NB4 (cell line): ENCODE data around the gene AGFG1.

Source experiments
- DNase-seq: peaks from one replicate; pipeline ENCODE4 v3.0.0; 2010; ENCODE audit warnings: low read depth
- H3K4me3 ChIP-seq: one replicate; pipeline ENCODE4 v1.5.1; 2011; ENCODE audit warnings: mild to moderate bottlenecking, low read depth, low read length, moderate library complexity
- MYC ChIP-seq: IDR thresholded peaks from 2 replicates; pipeline ENCODE4 v1.6.1; 2011; ENCODE audit warnings: low read depth, low read length
- POLR2A ChIP-seq: IDR thresholded peaks from 2 replicates; pipeline ENCODE4 v1.6.1; 2011; ENCODE audit warnings: mild to moderate bottlenecking; ENCODE audit not compliant: insufficient read length; ENCODE audit errors: extremely low read depth
- TF ChIP-seq, protein P1 (sequence below): IDR thresholded peaks from one replicate; pipeline ENCODE4 v1.5.1; 2012; ENCODE audit warnings: low read depth, low read length
- TF ChIP-seq, protein P2 (sequence below): IDR thresholded peaks from 2 replicates; pipeline ENCODE4 v1.6.1; 2011; ENCODE audit warnings: low read depth, low read length

AGFG1 gene

DNA sequence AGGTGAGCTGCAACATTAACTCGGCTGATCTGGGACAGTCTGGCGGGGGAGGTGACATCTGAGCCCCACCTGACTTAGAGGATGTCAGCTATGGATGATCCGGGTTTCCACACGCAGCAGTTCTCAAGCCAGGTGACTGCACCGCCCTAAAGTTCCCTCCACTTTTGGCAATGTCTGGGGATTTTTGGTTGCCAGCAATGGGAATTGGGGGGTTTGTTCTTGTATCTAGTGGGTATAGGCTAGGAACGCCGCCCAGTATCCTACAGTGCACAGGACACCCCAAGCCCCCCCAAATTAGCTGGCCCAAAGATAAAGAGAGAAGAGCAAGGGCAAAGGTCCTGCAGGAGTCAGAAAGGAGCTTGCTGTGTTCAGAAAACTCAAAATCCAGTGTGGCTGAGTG, 544 bp upstream of the AGFG1 start:
- no peak for DNase-seq
- TF ChIP-seq, protein P1, sequence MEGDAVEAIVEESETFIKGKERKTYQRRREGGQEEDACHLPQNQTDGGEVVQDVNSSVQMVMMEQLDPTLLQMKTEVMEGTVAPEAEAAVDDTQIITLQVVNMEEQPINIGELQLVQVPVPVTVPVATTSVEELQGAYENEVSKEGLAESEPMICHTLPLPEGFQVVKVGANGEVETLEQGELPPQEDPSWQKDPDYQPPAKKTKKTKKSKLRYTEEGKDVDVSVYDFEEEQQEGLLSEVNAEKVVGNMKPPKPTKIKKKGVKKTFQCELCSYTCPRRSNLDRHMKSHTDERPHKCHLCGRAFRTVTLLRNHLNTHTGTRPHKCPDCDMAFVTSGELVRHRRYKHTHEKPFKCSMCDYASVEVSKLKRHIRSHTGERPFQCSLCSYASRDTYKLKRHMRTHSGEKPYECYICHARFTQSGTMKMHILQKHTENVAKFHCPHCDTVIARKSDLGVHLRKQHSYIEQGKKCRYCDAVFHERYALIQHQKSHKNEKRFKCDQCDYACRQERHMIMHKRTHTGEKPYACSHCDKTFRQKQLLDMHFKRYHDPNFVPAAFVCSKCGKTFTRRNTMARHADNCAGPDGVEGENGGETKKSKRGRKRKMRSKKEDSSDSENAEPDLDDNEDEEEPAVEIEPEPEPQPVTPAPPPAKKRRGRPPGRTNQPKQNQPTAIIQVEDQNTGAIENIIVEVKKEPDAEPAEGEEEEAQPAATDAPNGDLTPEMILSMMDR, result no peak
- no peak for TF ChIP-seq POLR2A
- no peak for TF ChIP-seq MYC
- TF ChIP-seq, protein P2, sequence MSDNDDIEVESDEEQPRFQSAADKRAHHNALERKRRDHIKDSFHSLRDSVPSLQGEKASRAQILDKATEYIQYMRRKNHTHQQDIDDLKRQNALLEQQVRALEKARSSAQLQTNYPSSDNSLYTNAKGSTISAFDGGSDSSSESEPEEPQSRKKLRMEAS, result no peak
- no peak overlapping the region for H3K4me3 ChIP-seq

DNA sequence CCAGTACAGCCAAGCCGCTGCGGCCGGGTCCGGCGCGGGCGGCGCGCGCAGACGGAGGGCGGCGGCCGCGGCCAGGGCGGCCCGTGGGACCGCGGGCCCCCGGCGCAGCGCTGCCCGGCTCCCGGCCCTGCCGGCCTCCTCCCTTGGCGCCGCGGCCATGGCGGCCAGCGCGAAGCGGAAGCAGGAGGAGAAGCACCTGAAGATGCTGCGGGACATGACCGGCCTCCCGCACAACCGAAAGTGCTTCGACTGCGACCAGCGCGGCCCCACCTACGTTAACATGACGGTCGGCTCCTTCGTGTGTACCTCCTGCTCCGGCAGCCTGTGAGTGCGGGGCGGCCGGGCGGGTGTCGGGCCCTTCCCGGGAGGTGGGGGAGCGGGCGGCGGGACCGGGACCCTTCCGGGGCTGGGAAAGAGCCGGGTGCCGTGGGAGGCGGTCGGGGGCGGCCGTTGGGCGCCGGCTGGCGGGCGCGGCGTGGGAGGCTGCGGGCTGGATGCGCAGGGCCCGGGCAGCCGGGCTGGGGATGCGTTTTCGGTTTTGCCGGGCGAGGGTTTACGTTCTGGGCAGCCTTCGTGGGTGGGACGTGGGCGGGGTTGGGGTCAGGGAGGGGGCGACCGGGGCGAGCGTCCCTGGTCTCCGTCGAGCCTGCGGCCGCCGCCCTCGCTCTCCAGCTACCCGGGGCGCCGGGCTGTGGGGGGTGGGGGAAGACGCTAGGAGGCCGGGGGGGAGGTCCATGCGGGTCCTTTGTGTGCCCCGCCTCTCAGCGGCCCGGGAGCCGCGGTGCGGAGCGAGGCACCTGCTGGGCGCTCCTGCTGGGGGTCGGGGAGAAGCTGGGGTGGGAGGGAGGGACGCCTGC, 537 bp downstream of the AGFG1 start:
- peak overlapping the region; percentile 69 for H3K4me3 ChIP-seq
- TF ChIP-seq MYC (no peak), POLR2A (no peak)
- TF ChIP-seq, protein P2, result no peak
- TF ChIP-seq, protein P1, result no peak
- DNase-seq, result peak; percentile 66

DNA sequence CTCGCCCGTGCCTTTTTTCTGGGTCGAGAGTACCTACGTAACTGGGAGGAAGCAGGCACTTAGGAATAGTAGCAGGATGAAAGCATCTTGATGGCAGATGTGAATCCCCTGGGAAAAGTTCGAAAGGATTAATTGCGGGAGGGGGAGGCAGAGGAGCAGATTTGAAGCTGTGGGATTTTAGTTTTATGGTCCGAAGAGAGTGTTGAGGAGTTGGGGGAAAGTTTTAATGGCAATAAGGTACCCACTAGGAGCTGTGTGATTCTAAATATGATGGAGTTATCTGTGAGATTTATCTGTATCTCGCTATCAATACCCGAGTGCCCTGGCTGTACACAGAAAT, 1.1 kb downstream of the AGFG1 start:
- H3K4me3 ChIP-seq, result peak overlapping the region; percentile 69
- DNase-seq, result no peak
- TF ChIP-seq, protein P2, result no peak
- TF ChIP-seq MYC, result no peak
- TF ChIP-seq POLR2A, result no peak
- TF ChIP-seq, protein P1, result no peak

DNA sequence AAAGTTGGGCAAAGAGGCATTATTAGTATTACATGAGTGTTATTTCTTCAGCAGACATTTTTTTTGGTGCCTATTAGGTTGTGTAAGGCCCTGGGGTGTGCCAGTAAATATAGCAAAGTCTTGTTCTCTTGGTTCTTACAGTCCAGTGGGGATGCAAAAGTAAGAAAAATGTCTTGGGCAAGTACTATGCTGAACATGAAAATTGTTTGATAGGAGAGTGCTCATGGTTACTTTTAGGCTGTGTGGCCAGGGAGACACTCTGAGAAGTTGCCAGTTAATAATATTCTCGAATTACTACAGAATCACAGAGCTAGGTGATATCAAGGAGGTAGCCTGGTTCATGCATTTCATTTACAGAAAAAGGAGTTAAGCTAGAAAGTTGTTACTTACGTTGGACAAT, 1.9 kb downstream of the AGFG1 start:
- peak overlapping the region; percentile 69 for H3K4me3 ChIP-seq
- TF ChIP-seq MYC (no peak), POLR2A (no peak)
- TF ChIP-seq, protein P2, result no peak
- TF ChIP-seq, protein P1, result no peak
- DNase-seq, result no peak

DNA sequence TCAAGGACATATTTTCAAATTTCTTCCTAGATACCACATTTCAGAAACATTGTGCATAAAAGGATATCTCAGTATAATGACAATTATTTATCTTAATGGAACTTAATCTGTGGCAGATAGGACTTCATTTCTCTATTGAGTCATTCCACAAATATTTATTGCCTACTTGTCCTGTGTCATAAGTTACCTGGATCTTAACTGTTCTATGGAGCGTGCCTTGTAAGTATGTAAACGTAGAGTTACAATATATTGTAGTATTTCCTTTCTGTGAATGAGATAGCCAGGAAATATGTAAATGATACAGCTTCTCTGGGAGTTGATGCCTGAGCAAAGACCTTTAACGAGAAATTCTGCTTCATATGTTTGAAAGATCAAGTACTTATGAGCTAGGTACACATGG, 2.5 kb downstream of the AGFG1 start:
- no peak overlapping the region for H3K4me3 ChIP-seq
- no peak for DNase-seq
- TF ChIP-seq MYC, result no peak
- TF ChIP-seq POLR2A, result no peak
- TF ChIP-seq, protein P1, result no peak
- TF ChIP-seq, protein P2, result no peak
